G401.6 (cell line): Measurements from ENCODE around the gene WDR48.

Experiments
- FAIRE-seq: peaks from 2 replicates; lab custom pipeline; 2012; peaks lifted over from hg19 to GRCh38; lab: Jason Lieb, UNC

The WDR48 gene

GRCh38 chr3:39064646-39065045 is 12.8 kb downstream of the WDR48 start:
- FAIRE-seq: no peak

GRCh38 chr3:39065197-39065596 is 13.4 kb downstream of the WDR48 start:
- peak; percentile 83 for FAIRE-seq

- FAIRE-seq: no peak
These were observed 15.5 kb downstream of the WDR48 start for GRCh38 chr3:39067286-39067685.

GRCh38 chr3:39068556-39068955 is 16.7 kb downstream of the WDR48 start:
- FAIRE-seq: no peak

- FAIRE-seq: no peak
These were observed 24.1 kb downstream of the WDR48 start for GRCh38 chr3:39075910-39076309.

- FAIRE-seq: no peak
These were observed 27.7 kb downstream of the WDR48 start for GRCh38 chr3:39079530-39079929.

- no peak for FAIRE-seq
These were observed 28.2 kb downstream of the WDR48 start for GRCh38 chr3:39080026-39080425.

GRCh38 chr3:39082666-39083313 is 31.0 kb downstream of the WDR48 start:
- FAIRE-seq: no peak

- FAIRE-seq: no peak
These were observed 34.3 kb downstream of the WDR48 start for GRCh38 chr3:39086144-39086543.

GRCh38 chr3:39088456-39088855 is 36.6 kb downstream of the WDR48 start:
- FAIRE-seq: no peak

- no peak for FAIRE-seq
These were observed 37.1 kb downstream of the WDR48 start for GRCh38 chr3:39088889-39089288.

- FAIRE-seq: no peak
These were observed 39.1 kb downstream of the WDR48 start for GRCh38 chr3:39090922-39091321.

- no peak for FAIRE-seq
These were observed 43.2 kb downstream of the WDR48 start for GRCh38 chr3:39094851-39095677.

GRCh38 chr3:39095778-39096177 is 44.0 kb downstream of the WDR48 start:
- FAIRE-seq: no peak

GRCh38 chr3:39096775-39097174 is 45.0 kb downstream of the WDR48 start:
- FAIRE-seq: no peak

GRCh38 chr3:39097716-39098472 is 46.1 kb downstream of the WDR48 start:
- FAIRE-seq: no peak

- FAIRE-seq: no peak
These were observed 46.7 kb downstream of the WDR48 start for GRCh38 chr3:39098473-39099000.

- FAIRE-seq: no peak
These were observed 47.4 kb downstream of the WDR48 start for GRCh38 chr3:39099242-39099641.

- FAIRE-seq: no peak
These were observed 48.1 kb downstream of the WDR48 start for GRCh38 chr3:39099738-39100499.

- no peak for FAIRE-seq
These were observed 48.7 kb downstream of the WDR48 start for GRCh38 chr3:39100500-39100886.

GRCh38 chr3:39101022-39101689 is 49.3 kb downstream of the WDR48 start:
- no peak for FAIRE-seq
